ENCODE data around the gene SREK1IP1. TPM values are rescaled to one million over a fixed set of nuclear protein-coding genes. Genes with fewer than 3 reads are reported as not detected.

SREK1IP1 gene
- total RNA-seq, result 27.6 TPM

DNA sequence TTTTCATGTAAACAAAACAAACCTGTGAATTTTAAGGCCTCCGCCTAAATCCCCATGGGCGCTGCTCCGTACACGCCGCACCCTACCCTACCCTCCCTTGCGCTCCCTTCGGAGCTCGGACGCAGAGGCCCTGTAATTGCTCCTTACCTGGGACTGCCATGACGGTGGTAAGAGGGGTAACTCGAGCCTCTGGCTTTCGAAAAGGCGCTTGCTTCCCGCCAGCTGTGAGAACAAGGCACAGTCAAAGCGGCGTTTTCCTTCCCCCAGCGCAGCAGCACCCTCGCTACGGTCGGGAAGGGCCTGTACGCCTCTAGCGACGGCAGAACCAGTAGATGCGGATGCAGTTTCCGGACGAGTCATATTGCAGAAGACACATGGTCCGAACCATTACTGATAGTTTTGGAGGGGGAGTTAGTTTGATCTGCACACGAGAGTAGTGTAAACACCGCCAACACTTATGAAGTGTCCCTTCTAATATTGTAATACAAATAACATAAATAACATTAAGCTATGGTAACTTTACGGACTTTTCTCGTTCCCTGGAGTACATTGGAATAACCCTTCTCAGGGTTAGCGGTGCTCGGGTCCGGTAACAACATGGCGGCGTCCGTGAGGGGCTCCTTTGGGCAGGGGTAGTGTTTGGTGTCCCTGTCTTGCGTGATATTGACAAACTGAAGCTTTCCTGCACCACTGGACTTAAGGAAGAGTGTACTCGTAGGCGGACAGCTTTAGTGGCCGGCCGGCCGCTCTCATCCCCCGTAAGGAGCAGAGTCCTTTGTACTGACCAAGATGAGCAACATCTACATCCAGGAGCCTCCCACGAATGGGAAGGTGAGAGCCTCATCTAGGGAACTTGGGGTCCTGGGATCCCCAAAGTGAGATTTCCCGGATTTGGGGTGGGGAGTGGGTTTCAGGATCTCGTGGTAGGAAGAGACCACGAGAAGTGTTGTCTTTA is at the start of gene SREK1IP1, which contains the start of gene CWC27:
Gene SREK1IP1 (minus strand): TSS at position 334 of the 955 bp plus-strand sequence. CDS start 174 bp downstream, at position 160.
Gene CWC27 (plus strand): TSS at position 573 of the 955 bp plus-strand sequence. CDS start 217 bp downstream, at position 790.

DNA sequence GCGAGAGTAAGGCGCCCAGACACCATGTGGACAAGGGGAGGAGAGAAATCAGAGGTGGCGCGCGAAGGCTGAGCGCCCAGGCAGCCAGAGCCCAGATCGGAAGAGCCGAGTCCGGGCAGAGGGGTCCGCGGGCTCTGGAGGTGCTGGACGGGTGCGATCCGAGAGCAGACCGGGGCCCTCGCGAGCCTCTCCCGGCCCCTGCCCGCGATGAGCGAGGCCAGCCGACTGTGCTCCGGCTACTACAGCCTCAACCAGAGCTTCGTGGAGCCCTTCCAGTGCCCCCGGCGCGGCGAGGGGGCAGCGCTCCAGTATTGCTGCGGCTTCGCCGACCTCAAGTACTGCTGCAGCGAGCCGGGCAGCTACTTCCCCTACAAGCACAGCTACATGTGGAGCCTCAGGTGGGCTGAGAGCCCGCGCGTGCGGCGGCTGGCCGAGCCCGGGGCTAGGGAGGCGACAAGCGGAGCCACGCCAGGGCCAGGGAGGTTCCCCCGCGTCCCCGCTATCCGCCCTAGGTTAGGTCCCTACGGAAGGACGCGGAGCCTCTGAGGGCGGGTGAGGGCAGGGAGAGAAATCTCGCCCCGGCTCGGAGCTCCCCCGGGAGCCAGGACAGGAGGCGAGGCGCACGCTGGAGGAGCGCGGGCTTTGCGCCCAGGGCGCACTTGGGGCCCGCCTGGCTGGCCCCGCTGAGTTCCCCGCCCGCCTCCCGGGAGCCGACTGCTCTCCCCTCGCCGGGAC is 77.9 kb downstream of the SREK1IP1 start, which contains the start of gene SHISAL2B:
Gene SHISAL2B (plus strand): TSS at position 87 of the 735 bp plus-strand sequence. CDS start 121 bp downstream, at position 208.

Other genes starting within 250 kb of the SREK1IP1 start
- gene SHISAL2B, start 78.2 kb downstream of the SREK1IP1 start, total RNA-seq, result not detected
- 29.5 TPM for gene CWC27, start 239 bp upstream of the SREK1IP1 start, total RNA-seq

All from camera-type eye (tissue), 1 donor.